OCI-LY1 (cell line): Measurements from ENCODE around the gene NAA20.

Source experiments
- CTCF ChIP-seq: fragments of 200-600 bp; sonication (generic), shearing (Covaris generic); IDR thresholded peaks from 2 replicates; pipeline ENCODE4 v1.5.1; 2017; ENCODE audit warnings: mild to moderate bottlenecking, antibody characterized with exemption, low read length, moderate library complexity, mixed read lengths
- EZH2 ChIP-seq: fragments of 200-600 bp; sonication (generic), shearing (Covaris generic); IDR thresholded peaks from 2 replicates; pipeline ENCODE4 v1.8.0; 2017; ENCODE audit warnings: borderline replicate concordance, mixed run types, mild to moderate bottlenecking, antibody characterized with exemption, low read length, moderate library complexity, mixed read lengths

- TF ChIP-seq CTCF, result no peak
- TF ChIP-seq EZH2, result no peak
These were observed 22.7 kb downstream of the NAA20 start for GRCh38 chr20:20039752-20040387.
